GM19238 (cell line): Measurements from ENCODE around the gene DYNLRB2.

Experiments
- DNase-seq: peaks from one replicate; pipeline ENCODE4 v3.0.0; 2011; ENCODE audit warnings: low spot score; ENCODE audit not compliant: insufficient read length

The DYNLRB2 gene

DNA sequence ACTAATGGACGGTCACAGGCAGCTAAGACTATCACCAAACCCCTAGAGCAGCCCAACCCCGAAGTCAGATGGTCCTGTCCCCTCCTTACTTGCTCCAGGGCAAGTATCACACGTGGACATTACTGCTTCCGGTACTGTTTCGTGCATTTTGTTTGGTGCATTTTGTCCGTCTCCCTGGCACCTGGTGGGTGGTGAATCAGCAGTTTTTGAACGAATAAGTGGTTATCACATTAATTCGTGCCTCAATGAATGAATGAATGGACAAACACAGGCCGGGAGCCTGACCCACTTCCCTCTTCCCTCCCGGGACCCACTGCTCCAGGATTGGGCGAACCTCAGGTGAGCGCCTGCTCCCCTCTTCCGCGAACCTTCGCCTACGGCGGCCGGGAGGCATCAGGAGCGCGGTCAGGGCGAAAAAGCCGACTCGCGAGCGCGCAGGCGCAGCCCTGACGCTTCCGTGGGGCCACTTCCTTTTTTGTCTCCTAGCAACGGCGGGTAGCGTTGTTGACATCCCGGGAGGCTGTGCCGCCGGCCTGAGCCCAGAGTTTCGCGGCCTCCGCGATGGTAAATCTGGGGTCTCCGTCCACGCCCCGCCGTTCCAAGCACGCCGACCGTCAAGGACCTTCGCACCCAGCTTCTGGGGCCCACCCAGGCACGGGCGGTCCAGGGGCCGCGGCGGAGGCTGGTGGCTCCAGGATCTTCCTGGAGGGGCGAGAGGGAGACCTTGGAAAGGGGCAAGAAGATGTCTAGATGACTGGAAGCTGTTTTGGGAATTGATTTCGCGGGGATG is at the start of gene DYNLRB2:
Gene DYNLRB2, plus strand, starts transcription at position 478 of the 790 bp plus-strand sequence. Its CDS starts 84 bp downstream, at position 562.
- DNase-seq: peak; percentile 88

GRCh38 chr16:80500116-80500859 is 40.5 kb upstream of the DYNLRB2 start:
- DNase-seq: no peak

- no peak for DNase-seq
Observed at GRCh38 chr16:80500961-80501525, 39.8 kb upstream of the DYNLRB2 start.

DNA sequence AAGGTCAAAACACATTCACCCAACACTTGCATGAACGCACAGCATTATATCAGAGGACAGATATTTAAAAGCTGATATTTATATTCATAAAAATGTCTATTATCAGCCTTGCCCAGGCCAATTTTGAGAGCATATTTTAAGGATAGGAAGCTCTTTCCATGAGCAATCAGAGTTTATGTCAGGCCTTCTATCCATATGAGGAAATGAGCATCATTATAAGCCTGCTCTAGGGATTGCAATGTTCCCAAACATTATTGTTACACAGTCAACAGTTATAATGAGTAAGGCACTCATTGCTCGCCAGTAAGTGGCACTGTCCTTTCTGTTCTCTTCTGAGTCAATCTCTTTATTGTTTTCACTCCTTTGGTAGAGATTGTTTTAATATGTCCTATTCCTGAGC is 37.7 kb upstream of the DYNLRB2 start:
- no peak for DNase-seq

- DNase-seq: no peak
Observed at GRCh38 chr16:80507538-80507937, 33.3 kb upstream of the DYNLRB2 start.

- no peak for DNase-seq
Observed at GRCh38 chr16:80509872-80510271, 30.9 kb upstream of the DYNLRB2 start.

GRCh38 chr16:80511824-80512592 is 28.8 kb upstream of the DYNLRB2 start:
- DNase-seq: no peak

DNA sequence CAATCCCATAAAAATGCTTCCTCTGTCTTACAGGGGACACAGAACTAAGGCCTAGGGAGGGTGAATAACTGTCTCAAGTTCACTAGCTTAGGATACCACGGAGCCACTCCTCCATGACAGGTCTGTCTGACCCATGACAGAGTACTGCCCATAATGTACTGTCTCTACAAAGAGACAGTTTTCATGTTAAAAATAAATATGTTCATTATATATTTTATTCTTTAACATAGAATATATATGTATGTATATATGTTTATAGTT is 28.3 kb upstream of the DYNLRB2 start:
- no peak for DNase-seq

DNA sequence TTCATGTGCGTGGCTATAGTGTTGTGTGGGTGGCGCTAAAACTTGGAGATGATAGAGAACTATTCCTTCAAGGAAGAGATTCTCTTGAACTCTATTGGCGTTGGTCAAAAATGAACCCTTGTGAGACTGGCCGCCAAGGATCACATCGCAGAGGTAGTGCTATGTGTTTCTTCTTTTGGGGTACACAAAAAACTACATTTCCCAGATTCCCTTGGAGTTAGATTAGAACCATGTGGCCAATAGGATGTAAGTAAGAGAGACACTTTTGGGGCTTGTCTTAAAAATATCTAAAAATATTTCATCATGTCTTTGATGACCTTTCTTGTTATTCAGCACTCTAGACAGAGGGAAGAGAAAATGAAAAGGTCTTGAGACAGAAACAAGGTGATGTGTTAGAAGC is 25.4 kb upstream of the DYNLRB2 start:
- DNase-seq: no peak

DNA sequence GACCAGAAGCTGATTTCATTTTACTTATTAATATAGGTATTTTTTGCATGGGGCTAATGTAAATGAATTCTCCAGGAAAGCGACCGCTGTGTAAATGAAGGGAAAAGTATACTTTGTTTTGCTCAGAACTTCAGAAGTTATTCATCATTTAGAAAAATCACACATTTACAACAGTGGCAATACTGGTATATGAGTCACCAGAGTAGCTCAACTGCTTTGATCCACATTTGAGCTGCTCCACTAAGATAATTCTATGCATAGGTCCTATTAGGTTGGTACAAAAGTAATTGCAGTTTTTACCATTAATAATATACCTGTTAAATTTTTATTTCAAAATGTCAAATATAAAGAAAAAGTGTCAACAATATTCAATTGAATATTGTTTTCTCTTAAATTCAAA is 22.9 kb upstream of the DYNLRB2 start:
- DNase-seq: no peak

- no peak for DNase-seq
Observed at GRCh38 chr16:80518436-80518835, 22.4 kb upstream of the DYNLRB2 start.

- DNase-seq: no peak
Observed at GRCh38 chr16:80519189-80519588, 21.6 kb upstream of the DYNLRB2 start.

GRCh38 chr16:80525420-80525819 is 15.4 kb upstream of the DYNLRB2 start:
- no peak for DNase-seq

GRCh38 chr16:80526418-80527061 is 14.3 kb upstream of the DYNLRB2 start:
- DNase-seq: peak; percentile 5

DNA sequence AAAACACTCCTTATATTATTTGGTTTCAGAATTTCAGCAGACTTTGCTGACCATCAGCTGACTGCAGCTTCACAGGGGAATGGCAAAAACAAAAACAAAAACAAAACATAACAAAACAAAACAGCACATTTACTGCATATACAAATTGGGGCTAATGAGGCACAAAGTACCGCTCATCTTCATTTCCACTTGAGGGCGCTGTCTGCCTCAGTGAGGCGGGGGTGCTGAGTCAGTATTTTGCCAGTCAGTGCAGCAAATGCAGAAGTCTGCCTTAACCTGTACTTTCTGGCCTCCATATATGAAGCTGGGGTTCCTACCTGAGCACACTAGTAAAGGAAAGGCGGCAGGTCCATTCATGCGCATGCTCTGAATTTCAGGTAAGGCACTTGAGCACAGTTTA is 13.5 kb upstream of the DYNLRB2 start:
- peak; percentile 8 for DNase-seq

DNA sequence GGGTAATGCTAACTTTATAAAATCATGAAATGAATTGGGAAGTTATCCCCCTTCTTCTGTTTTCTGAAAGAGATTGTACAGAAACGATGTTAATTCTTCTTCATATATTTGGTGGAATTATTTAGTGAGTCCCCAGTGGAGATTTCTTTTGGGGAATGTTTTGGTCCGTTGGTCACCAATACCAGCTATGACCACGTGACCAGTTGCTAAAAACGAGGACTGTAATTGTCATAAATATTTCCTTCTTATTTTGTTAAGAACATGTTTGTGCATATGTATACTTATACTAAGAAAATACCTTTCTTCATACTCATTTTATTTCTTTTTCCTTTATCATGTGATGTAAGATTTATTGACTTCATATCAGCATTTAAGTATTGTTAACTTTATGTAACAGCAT is 10.3 kb upstream of the DYNLRB2 start:
- DNase-seq: no peak

- DNase-seq: no peak
Observed at GRCh38 chr16:80536238-80536637, 4.6 kb upstream of the DYNLRB2 start.

DNA sequence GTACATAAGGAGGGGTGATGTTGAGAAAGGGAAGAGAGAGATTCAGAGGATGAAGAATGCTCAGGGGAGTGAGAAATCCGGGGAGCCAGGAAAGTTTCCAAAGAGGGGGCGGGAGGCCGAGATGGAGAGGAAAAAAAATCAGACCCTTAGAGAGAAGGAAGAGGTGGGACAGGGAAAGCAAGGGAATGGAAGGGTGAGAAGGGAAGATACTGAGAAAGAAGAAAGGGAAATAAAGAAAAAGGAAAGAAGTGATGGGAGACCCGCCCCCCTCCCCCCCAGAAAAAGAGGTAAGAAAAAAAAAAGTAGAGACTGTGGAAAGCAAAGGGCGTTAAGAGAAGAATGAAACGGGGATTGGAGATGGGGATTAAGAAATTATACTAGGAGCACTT is 507 bp downstream of the DYNLRB2 start:
- no peak for DNase-seq

DNA sequence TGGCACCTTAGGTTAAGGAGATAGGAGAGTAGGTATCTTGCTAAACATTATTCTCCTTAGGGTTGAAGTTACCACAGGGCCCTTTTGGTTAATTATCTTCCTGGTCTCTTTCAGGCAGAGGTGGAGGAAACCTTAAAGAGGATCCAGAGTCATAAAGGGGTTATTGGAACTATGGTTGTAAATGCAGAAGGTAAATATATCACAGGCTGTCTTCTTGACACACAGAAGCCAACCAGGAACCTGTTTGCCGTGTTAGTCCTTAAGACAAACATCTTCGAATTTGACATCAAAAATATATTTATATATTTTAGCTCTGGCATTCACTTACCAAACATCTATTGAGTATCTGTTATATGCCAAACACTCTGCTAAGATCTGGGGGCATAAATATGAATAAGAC is 2.4 kb downstream of the DYNLRB2 start:
- DNase-seq: no peak

DNA sequence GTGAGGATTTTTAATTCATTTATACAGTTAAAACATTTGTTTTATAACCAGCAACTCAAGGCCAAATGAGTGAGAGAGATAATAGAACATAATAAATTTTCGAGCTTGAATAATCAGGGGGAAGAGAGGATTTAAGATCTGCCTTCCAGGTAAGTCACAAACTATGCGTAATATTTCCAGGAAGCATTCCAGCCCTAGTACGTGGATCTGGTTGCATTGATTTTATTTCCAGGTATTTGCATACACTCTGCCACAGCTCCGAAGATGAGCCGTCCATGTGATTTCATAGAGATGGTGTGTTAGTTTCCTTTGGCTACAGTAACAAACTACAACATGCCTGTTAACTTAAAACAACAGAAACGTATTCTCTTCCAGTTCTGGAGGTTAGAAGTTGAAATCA is 3.5 kb downstream of the DYNLRB2 start:
- DNase-seq: no peak

DNA sequence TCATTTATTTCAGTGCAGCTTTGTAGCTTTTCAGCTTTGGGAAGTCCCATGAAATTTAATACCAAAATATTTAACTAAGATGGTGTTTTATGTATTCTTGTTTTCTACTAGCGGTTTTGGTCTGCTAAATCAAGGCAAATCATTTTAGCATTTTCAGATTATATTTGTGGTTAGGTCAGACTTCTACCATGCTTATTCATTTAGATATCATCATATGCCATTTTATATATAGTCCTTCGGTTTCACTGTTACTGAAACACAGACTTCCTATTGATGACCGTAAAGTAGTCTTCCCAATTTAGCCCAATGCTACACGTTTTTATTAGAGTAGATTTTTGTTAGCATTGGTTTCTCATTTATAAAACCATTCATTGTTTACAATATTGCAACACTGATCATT is 5.5 kb downstream of the DYNLRB2 start:
- no peak for DNase-seq

DNA sequence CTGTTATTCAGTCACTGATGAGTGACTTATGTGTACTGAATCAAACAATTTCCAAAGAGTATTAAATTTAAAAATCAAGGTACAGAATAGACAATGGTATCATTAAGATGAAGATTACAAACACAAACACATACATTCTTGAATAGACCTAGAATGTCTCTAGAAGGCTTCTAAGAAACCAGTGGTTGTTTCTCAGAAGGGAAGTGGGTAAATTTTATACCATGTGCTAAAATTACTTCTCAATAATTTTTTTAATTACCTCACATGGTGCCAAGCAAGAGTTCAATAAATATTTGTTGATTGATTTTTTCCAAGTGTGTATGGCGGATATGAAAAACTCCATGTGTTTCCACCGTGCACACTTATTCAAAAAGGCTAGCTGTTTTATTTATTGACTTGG is 6.4 kb downstream of the DYNLRB2 start:
- DNase-seq: no peak
